Mesenteric fat pad (tissue), 1 donor: ENCODE data around the gene TMTC3. TPM values are rescaled to one million over a fixed set of nuclear protein-coding genes. Genes with fewer than 3 reads are reported as not detected.

ENCODE experiments used
- DNase-seq: peaks from one replicate; pipeline ENCODE4 v3.0.0-alpha.2; 2020; ENCODE audit warnings: low spot score
- total RNA-seq: library from RNA; stranded (reverse); fragmentation: NEBNext Ultra II Directional; extraction: Animal tissue kit (Norgen Biotek cat#: 25700); gene quantifications from one replicate; pipeline ENCODE4 v1.2.1, GENCODE V29; 2021
- donor health status: DM: yes; HTN: yes; CAD: no.

Gene TMTC3
- total RNA-seq, 1 donor from 2014 or later: 17.9 TPM

- no peak for DNase-seq
These were observed 81.4 kb downstream of the TMTC3 start for GRCh38 chr12:88223519-88223918.

DNA sequence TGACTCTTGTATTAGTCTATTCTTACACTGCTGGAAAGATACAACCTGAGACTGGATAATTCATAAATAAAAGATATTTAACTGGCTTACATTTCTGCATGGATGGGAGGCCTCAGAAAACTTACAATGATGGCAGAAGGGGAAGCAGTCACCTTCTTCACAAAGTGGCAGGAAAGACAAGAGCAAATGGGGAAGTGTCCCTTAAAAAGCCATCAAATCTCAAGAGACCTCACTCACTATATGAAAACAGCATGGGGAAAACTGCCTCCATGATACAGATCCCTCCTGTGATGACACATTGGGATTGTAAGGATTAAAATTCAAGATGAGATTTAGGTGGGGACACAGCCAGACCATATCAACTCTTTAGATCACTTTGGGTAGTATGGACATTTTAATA is 83.7 kb downstream of the TMTC3 start:
- no peak for DNase-seq

- no peak for DNase-seq
These were observed 85.2 kb downstream of the TMTC3 start for GRCh38 chr12:88227263-88227662.

- no peak for DNase-seq
These were observed 85.8 kb downstream of the TMTC3 start for GRCh38 chr12:88227871-88228270.

- no peak for DNase-seq
These were observed 86.6 kb downstream of the TMTC3 start for GRCh38 chr12:88228720-88229119.

DNA sequence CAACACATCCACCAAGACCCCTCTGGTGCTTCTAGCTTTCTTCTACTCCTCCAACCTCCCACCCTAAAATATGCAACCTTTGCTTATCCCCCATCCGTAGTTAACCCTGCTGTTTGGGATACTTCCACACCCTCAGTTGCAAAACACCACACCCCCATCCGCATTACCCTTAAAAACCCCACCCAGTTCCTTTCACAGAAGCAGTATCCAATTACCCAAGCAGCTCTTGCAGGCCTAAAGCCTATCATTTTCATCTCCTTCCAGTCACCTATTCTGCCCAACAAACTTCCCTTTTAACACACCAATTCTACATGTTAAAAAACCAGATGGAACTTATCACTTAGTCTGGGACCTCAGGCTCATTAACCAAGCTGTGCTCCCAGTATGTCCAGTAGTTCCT is 88.2 kb downstream of the TMTC3 start:
- no peak for DNase-seq

DNA sequence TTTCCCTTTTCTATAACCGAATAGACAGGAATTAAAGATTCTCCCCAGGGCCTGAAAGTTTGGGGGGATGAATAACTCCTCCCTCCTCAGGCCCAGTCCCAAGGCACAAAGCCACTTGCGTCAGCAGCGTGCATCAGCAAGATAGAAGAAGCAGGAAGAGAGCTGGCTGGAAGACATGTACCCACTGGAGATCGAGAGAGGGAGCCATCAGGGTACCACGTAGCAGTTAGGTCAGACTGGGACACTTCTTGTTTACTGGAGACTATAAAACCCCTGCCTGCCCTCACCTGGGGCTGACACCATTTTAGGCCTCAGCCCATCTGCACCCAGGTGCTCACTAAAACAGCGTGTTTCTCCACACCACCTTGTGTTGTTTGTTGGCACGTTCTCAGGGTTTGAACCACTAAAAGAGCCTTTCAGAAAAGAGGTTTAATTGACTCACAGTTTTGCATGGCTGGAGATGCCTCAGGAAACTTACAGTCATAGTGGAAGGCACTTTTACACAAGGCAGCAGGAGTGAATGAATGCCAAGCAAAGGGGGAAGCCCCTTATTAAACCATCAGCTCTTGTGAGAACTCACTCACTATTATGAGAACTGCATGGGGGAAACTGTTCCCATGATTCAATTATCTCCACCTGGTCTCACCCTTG is 93.2 kb downstream of the TMTC3 start:
- no peak for DNase-seq

DNA sequence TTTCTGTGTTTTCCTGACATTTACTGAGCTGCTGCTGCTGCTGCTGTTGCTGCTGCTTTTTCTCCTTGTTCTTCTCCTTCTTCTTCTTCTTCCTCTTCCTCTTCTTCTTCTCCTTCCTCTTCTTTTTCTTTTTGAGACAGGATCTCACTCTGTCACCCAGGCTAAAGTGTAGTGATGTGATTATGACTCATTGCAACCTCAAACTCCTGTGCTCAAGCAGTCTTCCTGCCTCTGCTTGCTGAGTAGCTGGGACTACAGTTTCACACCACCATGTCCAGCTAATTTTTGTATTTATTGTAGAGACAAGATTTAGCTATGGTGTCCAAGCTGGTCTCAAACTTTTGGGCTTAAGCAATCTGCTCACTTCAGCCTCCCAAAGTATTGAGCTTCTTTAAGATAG is 95.8 kb downstream of the TMTC3 start:
- no peak for DNase-seq

GRCh38 chr12:88238406-88238805 is 96.3 kb downstream of the TMTC3 start:
- DNase-seq: no peak

DNA sequence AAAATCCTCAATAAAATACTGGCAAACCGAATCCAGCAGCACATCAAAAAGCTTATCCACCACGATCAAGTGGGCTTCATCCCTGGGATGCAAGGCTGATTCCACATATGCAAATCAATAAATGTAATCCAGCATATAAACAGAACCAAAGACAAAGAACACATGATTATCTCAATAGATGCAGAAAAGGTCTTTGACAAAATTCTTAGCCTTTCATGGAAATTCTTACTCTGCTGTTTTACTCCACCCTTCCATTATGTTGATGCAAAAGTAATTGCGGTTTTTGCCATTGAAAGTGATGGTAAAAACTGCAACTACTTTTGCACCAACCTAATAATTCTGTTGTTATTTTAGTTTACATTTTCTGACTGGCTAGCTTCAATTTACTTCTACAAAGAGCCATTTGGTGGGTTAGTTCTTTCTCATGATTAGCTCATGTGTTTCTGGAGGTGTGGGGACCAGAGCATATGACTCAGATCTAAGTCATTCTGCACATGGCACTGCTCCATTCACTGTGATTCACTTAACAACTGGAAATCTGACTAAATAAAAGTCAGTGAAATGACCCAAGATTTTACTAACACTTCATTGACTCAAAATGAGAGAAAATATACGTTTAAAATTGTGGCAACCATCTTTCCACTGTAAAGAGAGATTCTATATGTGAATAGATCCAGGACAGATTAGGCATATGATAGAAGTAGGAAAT is 99.9 kb downstream of the TMTC3 start:
- DNase-seq: no peak

DNA sequence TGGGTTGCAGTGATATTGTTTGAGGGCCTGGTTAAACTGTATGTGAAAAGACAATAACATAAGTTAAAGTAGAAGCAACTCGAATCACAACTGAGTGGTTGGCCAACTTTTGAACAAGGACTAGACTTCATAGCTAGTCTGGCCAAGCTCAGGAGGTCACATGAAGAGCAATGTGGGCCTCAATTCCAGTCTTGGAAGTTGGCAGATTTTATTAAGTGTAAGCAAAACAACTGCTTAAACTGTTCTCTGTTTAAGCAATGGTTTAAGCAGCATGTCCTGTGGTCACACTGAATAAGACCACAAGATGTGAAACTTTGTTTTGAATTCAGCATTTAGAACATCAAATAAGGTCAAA is 100.4 kb downstream of the TMTC3 start:
- no peak for DNase-seq

DNA sequence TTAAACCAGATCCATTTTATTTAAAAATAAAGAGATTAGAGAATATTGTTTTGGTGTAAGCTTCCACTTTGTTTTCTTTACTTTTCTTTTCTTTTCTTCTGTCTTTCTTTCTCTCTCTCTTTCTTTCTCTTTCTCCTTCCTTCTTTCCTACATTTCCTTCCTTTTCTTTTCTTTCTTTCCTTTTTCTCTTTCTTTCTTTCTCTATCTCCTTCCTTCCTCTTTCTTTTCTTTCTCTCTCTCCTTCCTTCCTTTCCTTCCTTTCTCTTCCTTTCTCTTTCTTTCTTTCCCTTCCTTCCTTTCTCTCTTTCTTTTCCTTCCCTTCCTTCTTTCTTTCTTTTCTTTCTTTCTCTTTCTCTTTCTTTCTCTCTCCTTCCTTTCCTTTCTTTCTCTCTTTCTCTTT is 100.8 kb downstream of the TMTC3 start:
- DNase-seq: no peak

GRCh38 chr12:88243982-88244381 is 101.9 kb downstream of the TMTC3 start:
- no peak for DNase-seq

- DNase-seq: no peak
These were observed 103.8 kb downstream of the TMTC3 start for GRCh38 chr12:88245905-88246304.

DNA sequence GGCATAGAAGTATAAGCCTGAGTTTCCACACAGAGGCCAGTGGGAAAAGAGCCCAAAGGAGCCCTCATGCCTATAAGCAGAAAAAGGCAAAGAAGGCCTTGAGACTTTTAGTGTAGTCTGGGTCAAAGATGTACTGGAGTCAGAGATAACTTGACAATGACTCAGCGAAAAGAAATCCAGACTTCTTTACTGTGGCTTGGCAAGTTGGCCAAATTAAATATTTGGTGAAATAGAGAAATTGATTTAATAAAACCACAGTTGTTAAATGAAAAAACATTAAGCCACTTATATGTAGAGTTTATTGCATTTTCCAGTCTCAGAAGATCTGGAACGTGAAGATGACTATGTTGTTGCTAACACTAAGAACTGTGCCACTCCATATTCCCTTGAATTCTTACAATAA is 105.1 kb downstream of the TMTC3 start:
- no peak for DNase-seq

DNA sequence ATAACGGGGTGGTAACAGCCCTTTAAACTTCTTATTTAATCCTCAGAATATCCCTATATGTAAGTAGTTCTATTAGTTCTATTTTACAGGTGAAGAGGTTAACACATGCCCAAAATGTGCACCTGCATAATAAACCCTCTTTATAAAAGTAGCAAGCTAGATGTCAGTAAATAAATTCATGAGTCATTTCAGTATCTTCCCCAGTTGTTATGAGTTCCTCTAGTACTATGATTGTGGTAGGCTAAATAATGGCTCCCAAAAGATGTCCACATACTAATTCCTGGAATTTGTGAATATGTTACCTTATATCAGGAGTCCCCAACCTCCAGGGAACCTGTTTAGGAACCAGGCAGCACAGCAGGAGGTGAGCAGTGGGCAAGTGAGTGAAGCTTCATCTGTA is 106.5 kb downstream of the TMTC3 start:
- DNase-seq: no peak

Other genes starting within 250 kb of the TMTC3 start
- 0.13 TPM for gene C12orf50, start 112.9 kb upstream of the TMTC3 start, total RNA-seq
- gene CEP290, start 219 bp upstream of the TMTC3 start, total RNA-seq: 11.5 TPM